GM12878 (cell line): ENCODE results near the gene NSG2. TPM values are rescaled to one million over a fixed set of nuclear protein-coding genes. Genes with fewer than 3 reads are reported as not detected.

Source experiments
- ATAC-seq: fragments of 200-7000 bp; cut with Tn5 transposase; 3 replicates; pipeline ENCODE4 v1.9.1; 2020; ENCODE audit warnings: mild to moderate bottlenecking, moderate library complexity
- BruUV-seq: library from RNA; stranded (reverse); fragments of 400-500 nt; replicated peaks from 2 replicates; lab custom pipeline; 2021; lab: Mats Ljungman, UMichigan
- CTCF ChIA-PET: fragments of 300-600 bp; sonication (Branson Sonifier 250); formaldehyde crosslinking; extraction: SDS; loops from one replicate; lab custom pipeline; 2021; ENCODE audit warnings: inconsistent platforms; lab: Yijun Ruan, JAX
- POLR2A ChIA-PET: fragments of 350-600 bp; formaldehyde crosslinking; extraction: SDS; loops from one replicate; lab custom pipeline; 2021; ENCODE audit warnings: inconsistent platforms; lab: Charles Lee
- RAD21 ChIA-PET: fragments of 300-600 bp; sonication (Branson Sonifier 250); formaldehyde crosslinking; loops from one replicate; lab custom pipeline; 2023; ENCODE audit warnings: antibody characterized with exemption; ENCODE audit not compliant: unreplicated experiment; lab: Charles Lee
- SMC1A ChIA-PET: fragments of 300-600 bp; sonication (Branson Sonifier 250); formaldehyde crosslinking; loops from one replicate; lab custom pipeline; 2023; ENCODE audit not compliant: unreplicated experiment, uncharacterized antibody; lab: Charles Lee
- DNase-seq: peaks from one replicate; pipeline ENCODE4 v3.0.0-alpha.2; 2011; ENCODE audit warnings: low read depth, low spot score
- FAIRE-seq: peaks from 3 replicates; lab custom pipeline; 2011; peaks lifted over from hg19 to GRCh38; lab: Jason Lieb, UNC
- H2AFZ ChIP-seq: 2 replicates; pipeline ENCODE4 v1.6.0; 2011; ENCODE audit warnings: low read depth, low read length, control low read depth; ENCODE audit not compliant: control insufficient read depth
- H3K27ac ChIP-seq: 2 replicates; pipeline ENCODE4 v1.5.1; 2011; ENCODE audit warnings: control low read depth; ENCODE audit not compliant: control insufficient read depth, insufficient read depth
- H3K27me3 ChIP-seq, 2 experiments: replicated peaks in 1 of 2; 2 replicates each; pipeline versions ENCODE4 v1.6.0 to v1.6.1; 2011; ENCODE audit warnings: low read length in 1 of 2; ENCODE audit not compliant: control insufficient read depth in 2 of 2, insufficient read depth in 2 of 2
- H3K36me3 ChIP-seq, 2 experiments: 2 replicates each; pipeline ENCODE4 v1.5.1; 2011; ENCODE audit warnings: low read length in 1 of 2; ENCODE audit not compliant: control insufficient read depth in 2 of 2, insufficient read depth in 2 of 2
- H3K4me1 ChIP-seq: 2 replicates; pipeline ENCODE4 v1.6.1; 2011; ENCODE audit warnings: mild to moderate bottlenecking, low read length, moderate library complexity, mixed read lengths; ENCODE audit not compliant: control insufficient read depth, insufficient read depth
- H3K4me2 ChIP-seq: 2 replicates; pipeline ENCODE4 v1.6.0; 2011; ENCODE audit warnings: control low read depth; ENCODE audit not compliant: control insufficient read depth, insufficient read depth
- H3K4me3 ChIP-seq: fragments of 200-600 bp; sonication (generic); 2 replicates; pipeline ENCODE4 v1.5.1; 2016
- H3K79me2 ChIP-seq: 2 replicates; pipeline ENCODE4 v1.6.0; 2011; ENCODE audit warnings: low read length; ENCODE audit not compliant: control insufficient read depth, insufficient read depth
- H3K9ac ChIP-seq: 2 replicates; pipeline ENCODE4 v1.8.0; 2011; ENCODE audit warnings: low read length, control low read depth, mixed read lengths; ENCODE audit not compliant: control insufficient read depth, insufficient read depth
- H3K9me3 ChIP-seq: replicated peaks from 3 replicates; pipeline ENCODE4 v1.5.1; 2011; ENCODE audit warnings: mild to moderate bottlenecking, low read length; ENCODE audit not compliant: control insufficient read depth, insufficient read depth
- H4K20me1 ChIP-seq: 2 replicates; pipeline ENCODE4 v1.6.0; 2011; ENCODE audit not compliant: control insufficient read depth, insufficient read depth
- JUNB ChIP-seq: IDR thresholded peaks from 2 replicates; pipeline ENCODE4 v1.6.1; 2016; ENCODE audit warnings: antibody characterized with exemption, mild to moderate bottlenecking
- ZBTB4 ChIP-seq: fragments of 450-650 bp; formaldehyde crosslinking; IDR thresholded peaks from 2 replicates; pipeline ENCODE4 v1.4.0; 2022; ENCODE audit warnings: mild to moderate bottlenecking, moderate library complexity
- WGBS: methylation state at CpG from one replicate; pipeline ENCODE4 v1.1.6; 2016; ENCODE audit warnings: low lambda C conversion rate; ENCODE audit not compliant: insufficient replicate concordance, insufficient coverage; ENCODE audit errors: missing lambda C conversion rate; 5-methylcytosine and 5-hydroxymethylcytosine counted together
- in situ Hi-C: fragments of 300-500 bp; cut with MboI; formaldehyde crosslinking; loops from 9 replicates; pipeline ENCODE4 v1.14.3; 2018; ENCODE audit warnings: mixed read lengths
- intact Hi-C: fragments of 100-400 bp; cut with micrococcal nuclease; formaldehyde crosslinking; loops from one replicate; pipeline ENCODE4 v1.14.2; 2022; ENCODE audit not compliant: unreplicated experiment
- polyA plus RNA-seq, 11 experiments: library from polyadenylated mRNA; depleted of rRNA in 4 of 11; unstranded in 6 of 11; stranded (reverse) in 5 of 11; fragments of >200 nt; fragmentation: Nextera tagmentation in 4 of 11; fragmentation: Illumina TruSeq in 1 of 11; extraction: Ambion mirVana in 4 of 11; extraction: Trizol in 1 of 11; gene quantifications; 1 replicate in 1 of 11; 2 replicates in 10 of 11; pipeline versions ENCODE4 v1.2.1 to v1.2.3, GENCODE V29; 2011 to 2016; ENCODE audit warnings: inconsistent platforms in 2 of 11, missing spikeins in 2 of 11, low read depth in 1 of 11
- total RNA-seq, 4 experiments: library from RNA; depleted of rRNA in 3 of 4; stranded (reverse); fragments of >200 nt in 3 of 4; fragmentation: Illumina TruSeq in 1 of 4; extraction: Trizol in 1 of 4; gene quantifications; 2 replicates each; pipeline versions ENCODE4 v1.2.1 to v1.2.3, GENCODE V29; 2013 to 2021

Gene NSG2
- total and polyA plus RNA-seq, 10 of the 15 experiments (the other 5 are each of a cell fraction or from before 2014, with no cell fraction given) = 0.04 to 0.14 TPM; not detected in 8

GRCh38 chr5:174022384-174023095 is 23.0 kb upstream of the NSG2 start (continued):
- no peak for TF ChIP-seq ZBTB4
- TF ChIP-seq, all 136 proteins: peak for 0

- no peak overlapping the region for H3K9ac ChIP-seq
- H2AFZ ChIP-seq = no peak overlapping the region
- H3K79me2 ChIP-seq = no peaks in the 10 kb centered on the region
- no TSS peak for BruUV-seq
- H3K4me3 ChIP-seq = no peak overlapping the region
- ATAC-seq = no peak
- TF ChIP-seq JUNB = no peak
- H3K4me1 ChIP-seq = no peaks in the 10 kb centered on the region
- H3K36me3 ChIP-seq = no peaks in the 10 kb centered on the region
- SMC1A ChIA-PET = no interaction called here
- in situ Hi-C loops (no loop called here), intact Hi-C loops (no loop called here)
- FAIRE-seq = no peak
- CTCF ChIA-PET = no interaction called here
- no peak for DNase-seq
- no peak overlapping the region for H3K4me2 ChIP-seq
- WGBS = 91% methylated on average over 2 of the region's 2 CpGs
- POLR2A ChIA-PET = no interaction called here
- RAD21 ChIA-PET = no interaction called here
- H3K27ac ChIP-seq = no peak overlapping the region
- H3K9me3 ChIP-seq = no peaks in the 10 kb centered on the region
- no peaks in the 10 kb centered on the region; a peak in 1 of 4 replicates for H3K27me3 ChIP-seq
- no peaks in the 10 kb centered on the region for H4K20me1 ChIP-seq
Measured at GRCh38 chr5:174030286-174030685, 15.2 kb upstream of the NSG2 start.
